GM19372 (cell line): ENCODE measurements around the gene UBN2.

Experiments
- ATAC-seq: cut with Tn5 transposase; IDR thresholded peaks from one replicate; pipeline ENCODE4 v1.9.1; 2021; ENCODE audit warnings: mild to moderate bottlenecking, low read depth, moderate library complexity; ENCODE audit not compliant: unreplicated experiment

UBN2 gene

GRCh38 chr7:139341058-139341775, 110.2 kb downstream of the UBN2 start, which contains the start of gene FMC1:
TSS of gene FMC1 (plus strand) at chr7:139341337. CDS start at chr7:139341385, 48 bp downstream.
- ATAC-seq: peak; percentile 43

- no peak for ATAC-seq
Measured at GRCh38 chr7:139341776-139342226, 110.8 kb downstream of the UBN2 start.

GRCh38 chr7:139345042-139345441, 114.0 kb downstream of the UBN2 start:
- ATAC-seq: no peak

GRCh38 chr7:139351027-139351426, 120.0 kb downstream of the UBN2 start:
- no peak for ATAC-seq

GRCh38 chr7:139354729-139355128, 123.7 kb downstream of the UBN2 start:
- ATAC-seq: no peak

- no peak for ATAC-seq
Measured at GRCh38 chr7:139355320-139355719, 124.3 kb downstream of the UBN2 start.
